ENCODE measurements around the gene OGDH.

DNA sequence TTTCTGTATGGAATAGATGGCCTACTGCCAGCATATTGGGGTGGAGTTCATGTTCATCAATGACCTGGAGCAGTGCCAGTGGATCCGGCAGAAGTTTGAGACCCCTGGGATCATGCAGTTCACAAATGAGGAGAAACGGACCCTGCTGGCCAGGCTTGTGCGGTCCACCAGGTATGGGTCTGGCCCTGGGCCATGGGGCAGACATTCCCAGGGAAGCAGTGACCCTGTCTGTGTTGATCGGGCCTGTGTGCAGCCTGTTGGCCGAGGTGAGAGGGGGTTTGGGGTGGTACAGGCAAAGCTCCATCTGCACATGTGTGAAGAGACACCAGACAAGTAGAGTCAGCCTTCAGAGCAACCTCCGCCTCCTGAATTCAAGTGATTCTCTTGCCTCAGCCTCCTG is 67.3 kb downstream of the OGDH start:
- TF ChIP-seq RARB (CRISPR knock-in tag; IDR thresholded peaks at IDR 0.05) (no peak), ISL1 (CRISPR knock-in tag; IDR thresholded peaks at IDR 0.05) (no peak), ZNF565 (CRISPR knock-in tag; conservative IDR thresholded peaks at IDR 0.05; ENCODE audit: low read depth) (no peak), ZC3H10 (CRISPR knock-in tag; IDR thresholded peaks at IDR 0.05) (no peak), GLIS3 (CRISPR knock-in tag; IDR thresholded peaks at IDR 0.05) (no peak), TCF4 (CRISPR knock-in tag; IDR thresholded peaks at IDR 0.05; ENCODE audit: borderline replicate concordance) (no peak)
- TF ChIP-seq, protein P1, sequence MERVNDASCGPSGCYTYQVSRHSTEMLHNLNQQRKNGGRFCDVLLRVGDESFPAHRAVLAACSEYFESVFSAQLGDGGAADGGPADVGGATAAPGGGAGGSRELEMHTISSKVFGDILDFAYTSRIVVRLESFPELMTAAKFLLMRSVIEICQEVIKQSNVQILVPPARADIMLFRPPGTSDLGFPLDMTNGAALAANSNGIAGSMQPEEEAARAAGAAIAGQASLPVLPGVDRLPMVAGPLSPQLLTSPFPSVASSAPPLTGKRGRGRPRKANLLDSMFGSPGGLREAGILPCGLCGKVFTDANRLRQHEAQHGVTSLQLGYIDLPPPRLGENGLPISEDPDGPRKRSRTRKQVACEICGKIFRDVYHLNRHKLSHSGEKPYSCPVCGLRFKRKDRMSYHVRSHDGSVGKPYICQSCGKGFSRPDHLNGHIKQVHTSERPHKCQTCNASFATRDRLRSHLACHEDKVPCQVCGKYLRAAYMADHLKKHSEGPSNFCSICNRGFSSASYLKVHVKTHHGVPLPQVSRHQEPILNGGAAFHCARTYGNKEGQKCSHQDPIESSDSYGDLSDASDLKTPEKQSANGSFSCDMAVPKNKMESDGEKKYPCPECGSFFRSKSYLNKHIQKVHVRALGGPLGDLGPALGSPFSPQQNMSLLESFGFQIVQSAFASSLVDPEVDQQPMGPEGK (CRISPR knock-in tag; IDR thresholded peaks at IDR 0.05; ENCODE audit: borderline replicate concordance) = no peak
- TF ChIP-seq, protein P2, sequence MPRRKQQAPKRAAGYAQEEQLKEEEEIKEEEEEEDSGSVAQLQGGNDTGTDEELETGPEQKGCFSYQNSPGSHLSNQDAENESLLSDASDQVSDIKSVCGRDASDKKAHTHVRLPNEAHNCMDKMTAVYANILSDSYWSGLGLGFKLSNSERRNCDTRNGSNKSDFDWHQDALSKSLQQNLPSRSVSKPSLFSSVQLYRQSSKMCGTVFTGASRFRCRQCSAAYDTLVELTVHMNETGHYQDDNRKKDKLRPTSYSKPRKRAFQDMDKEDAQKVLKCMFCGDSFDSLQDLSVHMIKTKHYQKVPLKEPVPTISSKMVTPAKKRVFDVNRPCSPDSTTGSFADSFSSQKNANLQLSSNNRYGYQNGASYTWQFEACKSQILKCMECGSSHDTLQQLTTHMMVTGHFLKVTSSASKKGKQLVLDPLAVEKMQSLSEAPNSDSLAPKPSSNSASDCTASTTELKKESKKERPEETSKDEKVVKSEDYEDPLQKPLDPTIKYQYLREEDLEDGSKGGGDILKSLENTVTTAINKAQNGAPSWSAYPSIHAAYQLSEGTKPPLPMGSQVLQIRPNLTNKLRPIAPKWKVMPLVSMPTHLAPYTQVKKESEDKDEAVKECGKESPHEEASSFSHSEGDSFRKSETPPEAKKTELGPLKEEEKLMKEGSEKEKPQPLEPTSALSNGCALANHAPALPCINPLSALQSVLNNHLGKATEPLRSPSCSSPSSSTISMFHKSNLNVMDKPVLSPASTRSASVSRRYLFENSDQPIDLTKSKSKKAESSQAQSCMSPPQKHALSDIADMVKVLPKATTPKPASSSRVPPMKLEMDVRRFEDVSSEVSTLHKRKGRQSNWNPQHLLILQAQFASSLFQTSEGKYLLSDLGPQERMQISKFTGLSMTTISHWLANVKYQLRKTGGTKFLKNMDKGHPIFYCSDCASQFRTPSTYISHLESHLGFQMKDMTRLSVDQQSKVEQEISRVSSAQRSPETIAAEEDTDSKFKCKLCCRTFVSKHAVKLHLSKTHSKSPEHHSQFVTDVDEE (CRISPR knock-in tag; IDR thresholded peaks at IDR 0.05) = no peak
- TF ChIP-seq, protein P3, sequence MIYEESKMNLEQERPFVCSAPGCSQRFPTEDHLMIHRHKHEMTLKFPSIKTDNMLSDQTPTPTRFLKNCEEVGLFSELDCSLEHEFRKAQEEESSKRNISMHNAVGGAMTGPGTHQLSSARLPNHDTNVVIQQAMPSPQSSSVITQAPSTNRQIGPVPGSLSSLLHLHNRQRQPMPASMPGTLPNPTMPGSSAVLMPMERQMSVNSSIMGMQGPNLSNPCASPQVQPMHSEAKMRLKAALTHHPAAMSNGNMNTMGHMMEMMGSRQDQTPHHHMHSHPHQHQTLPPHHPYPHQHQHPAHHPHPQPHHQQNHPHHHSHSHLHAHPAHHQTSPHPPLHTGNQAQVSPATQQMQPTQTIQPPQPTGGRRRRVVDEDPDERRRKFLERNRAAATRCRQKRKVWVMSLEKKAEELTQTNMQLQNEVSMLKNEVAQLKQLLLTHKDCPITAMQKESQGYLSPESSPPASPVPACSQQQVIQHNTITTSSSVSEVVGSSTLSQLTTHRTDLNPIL (CRISPR knock-in tag; IDR thresholded peaks at IDR 0.05; ENCODE audit: low read depth) = no peak
- TF ChIP-seq, protein P4, sequence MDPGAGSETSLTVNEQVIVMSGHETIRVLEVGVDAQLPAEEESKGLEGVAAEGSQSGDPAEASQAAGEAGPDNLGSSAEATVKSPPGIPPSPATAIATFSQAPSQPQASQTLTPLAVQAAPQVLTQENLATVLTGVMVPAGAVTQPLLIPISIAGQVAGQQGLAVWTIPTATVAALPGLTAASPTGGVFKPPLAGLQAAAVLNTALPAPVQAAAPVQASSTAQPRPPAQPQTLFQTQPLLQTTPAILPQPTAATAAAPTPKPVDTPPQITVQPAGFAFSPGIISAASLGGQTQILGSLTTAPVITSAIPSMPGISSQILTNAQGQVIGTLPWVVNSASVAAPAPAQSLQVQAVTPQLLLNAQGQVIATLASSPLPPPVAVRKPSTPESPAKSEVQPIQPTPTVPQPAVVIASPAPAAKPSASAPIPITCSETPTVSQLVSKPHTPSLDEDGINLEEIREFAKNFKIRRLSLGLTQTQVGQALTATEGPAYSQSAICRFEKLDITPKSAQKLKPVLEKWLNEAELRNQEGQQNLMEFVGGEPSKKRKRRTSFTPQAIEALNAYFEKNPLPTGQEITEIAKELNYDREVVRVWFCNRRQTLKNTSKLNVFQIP (CRISPR knock-in tag; IDR thresholded peaks at IDR 0.05; ENCODE audit: borderline replicate concordance, low read depth) = no peak
